HG03039 (cell line): ENCODE results near the gene MYLK.
A peak's percentile ranks its signal among the peaks of the same experiment; 100 is the strongest.

ENCODE experiments used
- ATAC-seq: cut with Tn5 transposase; IDR thresholded peaks from one replicate; pipeline ENCODE4 v1.9.1; 2021; ENCODE audit warnings: mild to moderate bottlenecking, moderate library complexity; ENCODE audit not compliant: unreplicated experiment

The MYLK gene

DNA sequence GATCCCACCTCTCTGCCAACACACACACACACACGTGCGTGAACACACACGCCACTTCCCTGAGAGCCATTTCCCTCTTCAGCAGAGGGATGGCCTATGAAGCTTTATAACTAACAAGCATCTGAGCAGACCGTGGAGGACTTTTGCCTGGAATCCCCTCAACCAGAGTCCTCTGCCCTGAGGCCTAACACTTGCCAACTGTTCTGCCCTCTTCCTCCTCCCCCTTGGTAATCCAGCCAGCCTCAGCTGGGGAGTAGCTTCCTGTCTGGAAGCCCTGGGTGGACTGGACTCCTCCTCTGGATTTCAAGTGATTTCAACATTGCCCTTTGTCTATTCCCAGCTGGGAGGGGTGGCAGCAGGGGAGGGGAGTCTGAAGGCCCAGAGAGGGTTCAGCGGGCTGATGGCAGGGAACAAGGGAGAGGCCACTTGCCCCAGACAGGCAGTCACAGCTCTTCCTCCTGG, 230.9 kb downstream of the MYLK start:
- no peak for ATAC-seq

- no peak for ATAC-seq
These were observed 231.7 kb downstream of the MYLK start for GRCh38 chr3:123652342-123652984.

GRCh38 chr3:123651449-123652341, 232.4 kb downstream of the MYLK start:
- no peak for ATAC-seq

DNA sequence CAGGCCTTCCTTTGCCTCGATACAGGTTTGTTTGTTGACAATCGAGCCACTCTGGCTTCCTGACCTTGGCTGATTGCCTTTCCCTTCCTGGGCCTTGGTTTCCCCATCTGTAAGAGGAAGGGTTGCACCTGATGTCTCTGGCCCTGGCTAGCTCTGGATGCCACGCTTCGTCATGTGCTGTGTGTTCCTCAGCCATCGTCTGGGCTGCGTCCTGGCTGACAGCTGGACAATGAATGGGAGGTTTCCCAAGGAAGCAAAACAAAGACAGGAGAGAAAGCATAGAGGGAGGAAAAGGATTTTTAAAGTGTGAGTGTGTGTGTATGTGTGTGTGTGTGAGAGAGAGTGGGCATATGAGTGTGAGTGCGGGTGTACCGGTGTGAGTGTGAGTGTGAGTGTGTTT, 234.0 kb downstream of the MYLK start:
- no peak for ATAC-seq

DNA sequence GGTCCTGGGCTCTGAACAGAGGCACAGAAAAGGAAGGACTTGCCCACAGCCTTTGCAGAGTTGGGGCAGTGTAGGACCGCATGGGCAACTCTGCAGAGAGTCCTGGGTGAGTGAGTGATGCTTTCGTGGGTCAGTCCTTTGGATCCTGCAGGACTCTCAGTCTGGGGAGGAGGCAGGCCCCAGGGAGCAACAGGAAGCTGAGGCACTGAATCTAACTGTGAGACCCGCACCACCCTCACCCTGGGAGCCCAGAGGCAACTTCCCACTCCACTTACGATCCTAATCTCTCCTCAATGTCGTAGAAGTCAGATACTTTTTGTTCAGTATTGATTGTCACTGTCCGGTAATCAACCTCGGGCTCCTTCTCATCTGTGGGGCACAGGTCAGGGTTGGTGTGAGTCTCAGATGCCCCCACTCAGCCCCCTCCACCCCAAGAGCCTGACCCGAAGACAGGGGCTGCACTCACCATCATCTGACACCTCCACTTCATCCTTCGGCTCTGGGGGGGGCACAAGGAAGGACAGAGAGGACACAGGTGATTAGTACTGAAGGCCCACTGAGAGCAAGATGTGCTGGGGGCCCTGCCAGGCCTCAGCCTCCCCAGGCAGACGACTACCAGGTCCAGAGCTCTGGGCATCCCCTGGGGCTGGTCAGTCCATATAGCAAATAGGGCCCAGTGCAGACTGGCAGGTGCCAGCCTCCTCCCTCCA, 235.3 kb downstream of the MYLK start:
- no peak for ATAC-seq

- no peak for ATAC-seq
These were observed 239.8 kb downstream of the MYLK start for GRCh38 chr3:123644358-123644757.

DNA sequence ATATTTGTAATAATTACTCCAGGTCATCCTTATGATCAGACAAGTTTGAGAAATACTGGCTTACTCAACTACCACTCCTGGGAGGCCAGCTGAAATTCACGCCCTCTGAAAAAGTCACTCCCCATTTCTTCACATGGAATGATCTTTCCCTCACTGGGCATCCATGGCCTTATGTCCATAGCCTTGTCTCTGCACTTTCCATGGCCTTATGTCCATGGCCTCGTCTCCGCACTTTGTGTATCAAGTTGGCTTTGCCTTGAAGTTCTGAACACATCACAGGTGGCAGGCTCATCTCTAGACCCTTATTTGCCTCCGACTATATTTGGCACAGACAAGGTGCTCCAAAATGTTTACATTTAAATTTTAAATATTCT, 241.2 kb downstream of the MYLK start:
- no peak for ATAC-seq

DNA sequence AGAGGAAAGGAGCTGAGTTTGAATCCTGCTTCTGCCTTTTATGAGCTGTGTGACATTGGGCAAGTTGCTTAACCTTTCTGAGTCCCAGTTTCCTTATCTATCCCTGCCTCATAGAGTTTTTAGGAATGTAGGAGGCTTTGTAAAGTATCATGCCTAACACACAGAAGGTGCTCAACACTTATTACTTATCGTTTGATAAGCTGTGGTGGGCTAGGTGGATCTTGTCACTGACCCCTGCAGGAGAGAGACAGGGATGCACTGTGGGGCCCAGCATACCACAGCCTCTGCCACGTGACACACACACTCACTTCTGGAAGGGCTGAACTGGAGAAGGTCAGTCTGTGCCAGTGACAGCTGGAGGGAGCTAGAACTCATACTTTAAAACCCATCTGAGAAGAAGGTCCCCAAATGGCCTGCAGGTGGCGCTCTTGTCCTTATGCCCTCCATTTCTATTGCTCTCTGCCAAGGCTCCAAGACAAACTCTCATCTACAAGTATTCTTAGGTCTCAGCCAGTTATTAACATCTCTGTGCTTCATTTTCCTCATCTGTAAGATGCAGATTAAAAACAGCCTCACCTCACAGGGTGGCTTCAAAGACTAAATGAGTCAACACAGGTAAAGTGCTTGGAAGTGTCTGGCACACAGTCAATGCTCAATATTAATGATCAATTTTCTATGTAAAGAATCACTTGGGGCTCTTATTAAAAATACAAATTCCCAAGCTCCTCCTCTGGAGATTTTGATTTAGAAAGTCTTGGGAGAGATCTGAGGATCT, 241.8 kb downstream of the MYLK start:
- ATAC-seq, result peak; percentile 82

DNA sequence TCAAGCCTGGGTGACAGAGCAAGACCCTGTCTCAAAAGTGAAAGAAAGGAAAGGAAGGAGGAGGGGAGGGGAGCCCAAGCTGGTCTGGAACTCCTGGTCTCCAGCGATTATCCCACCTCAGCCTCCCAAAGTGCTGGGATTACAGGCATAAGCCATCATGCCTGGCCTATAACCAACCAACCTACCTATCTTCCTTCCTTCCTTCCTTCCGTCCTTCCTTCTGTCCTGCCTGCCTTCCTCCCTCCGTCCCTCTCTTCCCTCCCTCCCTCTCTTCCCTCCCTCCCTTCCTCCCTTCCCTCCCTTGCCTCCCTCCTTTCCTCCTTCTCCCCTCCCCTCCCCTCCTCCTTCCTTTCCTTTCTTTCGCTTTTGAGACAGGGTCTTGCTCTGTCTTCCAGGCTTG, 242.6 kb downstream of the MYLK start:
- no peak for ATAC-seq

- ATAC-seq, result no peak
These were observed 243.2 kb downstream of the MYLK start for GRCh38 chr3:123640740-123641462.

GRCh38 chr3:123640311-123640710, 243.8 kb downstream of the MYLK start:
- ATAC-seq, result no peak

- no peak for ATAC-seq
These were observed 245.0 kb downstream of the MYLK start for GRCh38 chr3:123638936-123639689.

DNA sequence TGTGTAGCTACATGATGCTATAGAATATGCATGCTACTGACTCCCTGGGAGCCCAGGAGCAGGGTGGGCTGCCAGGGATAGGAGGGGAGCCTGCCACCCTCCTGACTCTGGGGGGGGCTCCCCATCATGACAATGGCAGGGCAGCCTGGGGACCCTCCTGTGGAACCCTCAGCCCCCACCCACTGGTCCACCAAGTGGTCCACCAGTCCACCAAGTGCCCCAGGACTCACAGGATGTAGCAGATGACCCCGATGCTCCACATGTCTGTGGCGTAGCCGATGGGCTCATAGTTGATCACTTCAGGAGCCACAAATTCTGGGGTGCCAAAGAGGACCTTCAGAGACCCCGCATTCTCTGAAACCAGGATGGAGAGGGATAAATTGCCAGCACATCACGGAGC, 246.3 kb downstream of the MYLK start:
- no peak for ATAC-seq

- ATAC-seq, result no peak
These were observed 247.0 kb downstream of the MYLK start for GRCh38 chr3:123637131-123637530.

- no peak for ATAC-seq
These were observed 247.7 kb downstream of the MYLK start for GRCh38 chr3:123636431-123636841.

GRCh38 chr3:123635717-123636116, 248.4 kb downstream of the MYLK start:
- ATAC-seq, result no peak

GRCh38 chr3:123635217-123635616, 248.9 kb downstream of the MYLK start:
- no peak for ATAC-seq

DNA sequence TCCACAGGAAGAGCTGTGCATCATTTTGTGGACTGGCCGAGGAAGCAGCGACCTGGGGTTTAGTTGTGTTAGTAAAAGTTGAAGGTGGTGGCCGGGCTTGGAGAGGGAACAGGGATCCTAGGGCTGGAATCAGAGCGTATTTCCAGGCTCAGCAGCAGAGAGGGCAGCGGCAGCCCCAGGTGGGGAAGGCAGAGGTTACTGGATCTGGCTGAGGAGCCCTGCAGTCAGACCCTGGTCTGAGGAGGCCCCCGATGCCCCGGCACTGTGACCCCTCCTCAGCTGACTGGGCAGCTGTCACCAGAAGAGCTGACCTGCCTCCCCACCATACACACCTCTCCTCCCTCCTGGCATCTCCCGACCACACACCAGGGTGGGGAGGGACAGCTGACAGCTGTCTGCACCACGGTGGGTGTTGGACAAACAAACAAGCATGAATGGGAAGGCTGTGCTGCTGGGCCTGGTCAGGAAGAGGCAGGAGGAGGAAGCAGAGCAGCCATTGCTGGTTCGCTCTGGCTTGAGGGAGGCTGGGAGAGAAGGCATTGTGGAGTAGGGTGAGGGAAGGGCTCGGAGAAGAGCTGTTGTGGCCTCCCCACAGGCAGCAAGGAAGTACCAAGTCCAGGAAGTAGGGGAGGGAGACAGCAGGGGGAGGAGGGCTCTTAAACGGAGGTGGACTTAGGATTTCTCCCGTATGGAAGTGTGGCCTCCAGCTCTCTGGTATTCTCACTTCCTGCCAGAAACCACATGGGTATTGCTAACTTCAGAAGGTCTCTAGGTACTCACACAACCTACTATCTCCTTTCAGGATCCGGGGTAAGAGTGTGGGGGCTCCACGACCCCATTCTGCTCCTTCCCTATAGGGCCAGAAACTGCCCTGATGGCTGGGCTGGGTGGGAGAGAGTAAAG, 249.7 kb downstream of the MYLK start:
- ATAC-seq, result no peak

- no peak for ATAC-seq
These were observed 250.6 kb downstream of the MYLK start for GRCh38 chr3:123633530-123633929.
